CD4-positive, alpha-beta memory T cell (primary cell): ENCODE measurements around the gene DZIP1L. TPM values are rescaled to one million over a fixed set of nuclear protein-coding genes. Genes with fewer than 3 reads are reported as not detected.

Experiments used
- CTCF ChIA-PET: fragments of 350-600 bp; sonication (Branson Sonifier 250); formaldehyde crosslinking; loops from one replicate; lab custom pipeline; 2021; ENCODE audit warnings: inconsistent platforms; ENCODE audit not compliant: partially characterized antibody; lab: Charles Lee
- POLR2A ChIA-PET: fragments of 350-600 bp; sonication (Branson Sonifier 250); formaldehyde crosslinking; loops from one replicate; lab custom pipeline; 2021; ENCODE audit not compliant: partially characterized antibody; lab: Charles Lee
- DNase-seq, 5 donors: peaks; one replicate each; pipeline versions ENCODE4 v3.0.0 to v3.0.0-alpha.2; 2020 to 2022; ENCODE audit warnings: mixed read lengths in 1 of 5
- H3K27ac ChIP-seq: one replicate; pipeline ENCODE4 v1.7.0; 2013; ENCODE audit warnings: low read depth, low read length
- H3K27me3 ChIP-seq: 2 replicates; pipeline ENCODE4 v1.7.0; 2013; ENCODE audit warnings: mild to moderate bottlenecking, low read length, moderate library complexity; ENCODE audit not compliant: insufficient read depth
- H3K36me3 ChIP-seq: 2 replicates; pipeline ENCODE4 v1.7.0; 2013; ENCODE audit warnings: mild to moderate bottlenecking, low read length, moderate library complexity; ENCODE audit not compliant: insufficient read depth
- H3K4me1 ChIP-seq: 2 replicates; pipeline ENCODE4 v1.7.0; 2013; ENCODE audit warnings: mild to moderate bottlenecking, low read length, moderate library complexity; ENCODE audit not compliant: insufficient read depth
- H3K4me3 ChIP-seq, 2 donors: one replicate each; pipeline ENCODE4 v1.7.0; 2013; ENCODE audit warnings: low read length in 2 of 2, mild to moderate bottlenecking in 1 of 2
- H3K9me3 ChIP-seq, 2 donors: one replicate each; pipeline ENCODE4 v1.7.0; 2013; ENCODE audit warnings: low read length in 2 of 2, control low read depth in 1 of 2; ENCODE audit not compliant: control insufficient read depth in 1 of 2
- H3K27ac Mint-ChIP-seq, 7 donors: one replicate each; pipeline ENCODE4 v1.8.0; 2020 to 2021; ENCODE audit warnings: mixed read lengths in 7 of 7, mild to moderate bottlenecking in 6 of 7, inconsistent platforms in 3 of 7, moderate library complexity in 3 of 7
- H3K27me3 Mint-ChIP-seq, 2 donors: one replicate each; pipeline ENCODE4 v1.8.0; 2020 to 2021; ENCODE audit warnings: mixed read lengths in 2 of 2
- H3K36me3 Mint-ChIP-seq, 2 donors: one replicate each; pipeline ENCODE4 v1.8.0; 2020 to 2021; ENCODE audit warnings: mixed read lengths in 2 of 2, inconsistent platforms in 1 of 2, mild to moderate bottlenecking in 1 of 2
- H3K4me1 Mint-ChIP-seq, 4 donors: one replicate each; pipeline ENCODE4 v1.8.0; 2020 to 2021; ENCODE audit warnings: mixed read lengths in 4 of 4, mild to moderate bottlenecking in 1 of 4
- H3K4me3 Mint-ChIP-seq, 8 donors: one replicate each; pipeline ENCODE4 v1.8.0; 2020 to 2021; ENCODE audit warnings: mixed read lengths in 8 of 8, mild to moderate bottlenecking in 7 of 8, moderate library complexity in 6 of 8, inconsistent platforms in 3 of 8
- H3K9me3 Mint-ChIP-seq, 8 donors: one replicate each; pipeline ENCODE4 v1.8.0; 2020 to 2021; ENCODE audit warnings: mixed read lengths in 8 of 8, mild to moderate bottlenecking in 5 of 8, inconsistent platforms in 3 of 8, moderate library complexity in 1 of 8
- intact Hi-C: fragments of 100-400 bp; cut with micrococcal nuclease; formaldehyde crosslinking; loops from one replicate; pipeline ENCODE4 v1.15.1; 2023
- polyA plus RNA-seq, 2 donors: library from polyadenylated mRNA; unstranded; fragments of 300-500 nt; fragmentation: Illumina TruSeq; gene quantifications; one replicate each; pipeline ENCODE4 v1.2.3, GENCODE V29; 2021
- total RNA-seq, 2 experiments: library from RNA; stranded (reverse); gene quantifications; one replicate each; pipeline ENCODE4 v1.2.3, GENCODE V29; 2021

DZIP1L gene
- total and polyA plus RNA-seq, 4 experiments from 2014 or later: not detected

- Histone ChIP-seq H3K4me1 (no peaks in the 10 kb centered on the region), H3K27ac (no peak overlapping the region), H3K4me3 (no peak overlapping the region), H3K9me3 (no peaks in the 10 kb centered on the region), H3K27me3 (peaks cover 7% of the 10 kb centered on the region), H3K36me3 (no peaks in the 10 kb centered on the region)
- no peak overlapping the region for H3K4me3 Mint-ChIP-seq
- DNase-seq: no peak
- POLR2A ChIA-PET: no interaction called here
- CTCF ChIA-PET: no interaction called here
- H3K9me3 Mint-ChIP-seq: no peaks in the 10 kb centered on the region
- H3K27me3 Mint-ChIP-seq: peaks cover 3 to 15% of the 10 kb centered on the region in 2 donors
- no peak overlapping the region for H3K27ac Mint-ChIP-seq
- H3K36me3 Mint-ChIP-seq: no peaks in the 10 kb centered on the region
- no peaks in the 10 kb centered on the region for H3K4me1 Mint-ChIP-seq
- intact Hi-C loops: no loop called here
Measured at GRCh38 chr3:138125548-138126221, 10.3 kb upstream of the DZIP1L start.

- no peaks in the 10 kb centered on the region for H3K36me3 ChIP-seq
- peaks cover 3 to 18% of the 10 kb centered on the region in 2 donors for H3K27me3 Mint-ChIP-seq
- H3K4me1 ChIP-seq: no peaks in the 10 kb centered on the region
- POLR2A ChIA-PET: no interaction called here
- no peaks in the 10 kb centered on the region for H3K9me3 Mint-ChIP-seq
- intact Hi-C loops: no loop called here
- no peak overlapping the region for H3K4me3 Mint-ChIP-seq
- no peak overlapping the region for H3K4me3 ChIP-seq
- H3K36me3 Mint-ChIP-seq: no peaks in the 10 kb centered on the region
- no peak overlapping the region for H3K27ac Mint-ChIP-seq
- peaks cover 7% of the 10 kb centered on the region for H3K27me3 ChIP-seq
- no peak for DNase-seq
- CTCF ChIA-PET: no interaction called here
- no peak overlapping the region for H3K27ac ChIP-seq
- no peaks in the 10 kb centered on the region for H3K4me1 Mint-ChIP-seq
- no peaks in the 10 kb centered on the region for H3K9me3 ChIP-seq
Measured at GRCh38 chr3:138124706-138125355, 9.4 kb upstream of the DZIP1L start.

GRCh38 chr3:138124188-138124587 lies 8.8 kb upstream of the DZIP1L start:
- Histone ChIP-seq H3K27me3 (peaks cover 7% of the 10 kb centered on the region), H3K4me1 (no peaks in the 10 kb centered on the region), H3K36me3 (no peaks in the 10 kb centered on the region), H3K27ac (no peak overlapping the region), H3K4me3 (no peak overlapping the region), H3K9me3 (no peaks in the 10 kb centered on the region)
- Mint-ChIP-seq H3K4me3 (no peak overlapping the region), H3K9me3 (no peaks in the 10 kb centered on the region), H3K36me3 (no peaks in the 10 kb centered on the region), H3K27me3 (peaks cover 3 to 16% of the 10 kb centered on the region in 2 donors), H3K27ac (no peak overlapping the region), H3K4me1 (no peaks in the 10 kb centered on the region)
- no peak for DNase-seq
- intact Hi-C loops: no loop called here
- ChIA-PET CTCF (interaction anchor here (0.8 kb wide), 1 partner anchor 8 kb away, joined by 3 read pairs; the partner anchor contains the start of gene DZIP1L), POLR2A (no interaction called here)

GRCh38 chr3:138119423-138119766 lies 4.0 kb upstream of the DZIP1L start:
- Mint-ChIP-seq H3K4me1 (peaks cover 0 to 8% (median 3%) of the 10 kb centered on the region in 4 donors), H3K27me3 (peaks cover 14 to 29% of the 10 kb centered on the region in 2 donors)

GRCh38 chr3:138118612-138119422 lies 3.4 kb upstream of the DZIP1L start:
- CTCF ChIA-PET: interaction anchor here (0.8 to 8.5 kb wide), 13 partner anchors 9 to 101 kb away, joined by 3 to 114 read pairs (median 3); no protein-coding TSS in a partner anchor

More at GRCh38 chr3:138119423-138119766, 4.0 kb upstream of the DZIP1L start:
- Histone ChIP-seq H3K9me3 (no peaks in the 10 kb centered on the region), H3K27me3 (peaks cover 14% of the 10 kb centered on the region), H3K4me1 (no peaks in the 10 kb centered on the region), H3K27ac (no peak overlapping the region), H3K36me3 (no peaks in the 10 kb centered on the region), H3K4me3 (no peak overlapping the region)
- H3K27ac Mint-ChIP-seq: no peak overlapping the region
- intact Hi-C loops: loop anchor here (5.0 to 10.0 kb wide), 2 partner anchors 208 to 1015 kb away; partner anchors contain the start of gene NME9
- H3K36me3 Mint-ChIP-seq: peaks cover 0 to 2% of the 10 kb centered on the region in 2 donors
- ChIA-PET POLR2A (no interaction called here), CTCF (interaction anchor here (1.3 to 8.5 kb wide), 5 partner anchors 8 to 51 kb away, joined by 3 to 114 read pairs (median 5); no protein-coding TSS in a partner anchor)
- H3K4me3 Mint-ChIP-seq: no peak overlapping the region
- peaks cover 0 to 4% (median 0%) of the 10 kb centered on the region in 8 donors for H3K9me3 Mint-ChIP-seq
- no peak for DNase-seq

GRCh38 chr3:138114431-138114918 lies 933 bp downstream of the DZIP1L start:
- DNase-seq: no peak
- ChIA-PET CTCF (interaction anchor here (8.5 kb wide), 1 partner anchor 46 kb away, joined by 114 read pairs; no protein-coding TSS in a partner anchor), POLR2A (no interaction called here)
- peak overlapping the region; percentile 26 to 73 (median 64) for H3K4me3 Mint-ChIP-seq
- peaks cover 16 to 43% of the 10 kb centered on the region in 2 donors for H3K27me3 Mint-ChIP-seq
- Histone ChIP-seq H3K9me3 (no peaks in the 10 kb centered on the region), H3K27me3 (peaks cover 7% of the 10 kb centered on the region), H3K36me3 (no peaks in the 10 kb centered on the region), H3K27ac (no peak overlapping the region), H3K4me3 (no peak overlapping the region), H3K4me1 (no peaks in the 10 kb centered on the region)
- intact Hi-C loops: loop anchor here (10.0 kb wide), 1 partner anchor 1010 kb away; no protein-coding TSS in a partner anchor
- peaks cover 0 to 4% (median 0%) of the 10 kb centered on the region in 8 donors for H3K9me3 Mint-ChIP-seq
- H3K4me1 Mint-ChIP-seq: peaks cover 0 to 8% (median 3%) of the 10 kb centered on the region in 4 donors
- H3K36me3 Mint-ChIP-seq: peaks cover 0 to 2% of the 10 kb centered on the region in 2 donors
- no peak overlapping the region for H3K27ac Mint-ChIP-seq

More at GRCh38 chr3:138118612-138119422, 3.4 kb upstream of the DZIP1L start:
- H3K36me3 Mint-ChIP-seq: peaks cover 0 to 2% of the 10 kb centered on the region in 2 donors
- peaks cover 10% of the 10 kb centered on the region for H3K27me3 ChIP-seq
- H3K4me3 ChIP-seq: no peak overlapping the region
- no peak overlapping the region for H3K4me3 Mint-ChIP-seq
- no peaks in the 10 kb centered on the region for H3K9me3 ChIP-seq
- DNase-seq: peak in 4 of 5 donors; percentile 25 to 37 (median 29)
- peaks cover 0 to 4% (median 0%) of the 10 kb centered on the region in 8 donors for H3K9me3 Mint-ChIP-seq
- no peak overlapping the region for H3K27ac Mint-ChIP-seq
- H3K4me1 ChIP-seq: no peaks in the 10 kb centered on the region
- H3K27me3 Mint-ChIP-seq: peaks cover 14 to 34% of the 10 kb centered on the region in 2 donors
- H3K4me1 Mint-ChIP-seq: peaks cover 0 to 8% (median 3%) of the 10 kb centered on the region in 4 donors
- POLR2A ChIA-PET: no interaction called here
- H3K27ac ChIP-seq: no peak overlapping the region
- intact Hi-C loops: loop anchor here (5.0 to 10.0 kb wide), 2 partner anchors 208 to 1014 kb away; partner anchors contain the start of gene NME9
- H3K36me3 ChIP-seq: no peaks in the 10 kb centered on the region
